CD4-positive, alpha-beta T cell (primary cell): Measurements from ENCODE around the gene TBC1D3B. TPM values are rescaled to one million over a fixed set of nuclear protein-coding genes. Genes with fewer than 3 reads are reported as not detected.
A peak's percentile ranks its signal among the peaks of the same experiment; 100 is the strongest.
"Not testable (repeated sequence)": the region's sequence is repeated elsewhere in the genome, so short reads cannot be mapped to it uniquely, and the experiment has no call there.

ENCODE experiments used
- ATAC-seq: fragments of 200-7000 bp; cut with Tn5 transposase; one replicate; pipeline ENCODE4 v1.10.0; 2022; ENCODE audit warnings: mild to moderate bottlenecking; ENCODE audit not compliant: poor library complexity
- CTCF ChIA-PET: fragments of 350-600 bp; sonication (Branson Sonifier 250); formaldehyde crosslinking; loops from one replicate; lab custom pipeline; 2021; ENCODE audit warnings: antibody characterized with exemption, inconsistent platforms; lab: Charles Lee
- POLR2A ChIA-PET: fragments of 350-600 bp; sonication (Branson Sonifier 250); formaldehyde crosslinking; loops from one replicate; lab custom pipeline; 2021; ENCODE audit warnings: antibody characterized with exemption, inconsistent platforms; lab: Charles Lee
- DNase-seq, 14 experiments: peaks; one replicate each; pipeline ENCODE4 v3.0.0-alpha.2; 2013 to 2020; ENCODE audit warnings: mixed read lengths in 2 of 14
- H3K27ac ChIP-seq, 2 donors: one replicate each; pipeline versions ENCODE4 v1.5.1 to v1.7.0; 2013; ENCODE audit warnings: low read length in 2 of 2, low read depth in 1 of 2, mild to moderate bottlenecking in 1 of 2
- H3K27me3 ChIP-seq, 2 experiments: 1 replicate in 1 of 2; 2 replicates in 1 of 2; pipeline versions ENCODE4 v1.6.1 to v1.7.0; 2013; ENCODE audit warnings: low read length in 2 of 2, control low read depth in 1 of 2, mild to moderate bottlenecking in 1 of 2, moderate library complexity in 1 of 2; ENCODE audit not compliant: insufficient read depth in 2 of 2, control insufficient read depth in 1 of 2
- H3K36me3 ChIP-seq: one replicate; pipeline ENCODE4 v1.6.1; 2013; ENCODE audit warnings: low read length, control low read depth; ENCODE audit not compliant: insufficient read depth
- H3K4me1 ChIP-seq: one replicate; pipeline ENCODE4 v1.6.1; 2013; ENCODE audit warnings: low read length, control low read depth; ENCODE audit not compliant: insufficient read depth
- H3K4me3 ChIP-seq: one replicate; pipeline ENCODE4 v1.5.1; 2013; ENCODE audit warnings: mild to moderate bottlenecking, low read length, moderate library complexity
- H3K9me3 ChIP-seq, 2 experiments: 1 replicate in 1 of 2; 2 replicates in 1 of 2; pipeline versions ENCODE4 v1.6.1 to v1.7.0; 2013; ENCODE audit warnings: low read length in 2 of 2, mild to moderate bottlenecking in 2 of 2, control low read depth in 1 of 2, moderate library complexity in 1 of 2; ENCODE audit not compliant: control insufficient read depth in 1 of 2, insufficient read depth in 1 of 2
- H3K27ac Mint-ChIP-seq: one replicate; pipeline ENCODE4 v1.8.0; 2020; ENCODE audit warnings: mixed read lengths
- H3K27me3 Mint-ChIP-seq: one replicate; pipeline ENCODE4 v1.8.0; 2021; ENCODE audit warnings: mixed read lengths
- H3K36me3 Mint-ChIP-seq: one replicate; pipeline ENCODE4 v1.8.0; 2021; ENCODE audit warnings: low read depth, mixed read lengths
- H3K4me1 Mint-ChIP-seq: one replicate; pipeline ENCODE4 v1.8.0; 2021; ENCODE audit warnings: low read depth, mixed read lengths
- H3K4me3 Mint-ChIP-seq: one replicate; pipeline ENCODE4 v1.8.0; 2020; ENCODE audit warnings: mild to moderate bottlenecking, mixed read lengths
- H3K9me3 Mint-ChIP-seq: one replicate; pipeline ENCODE4 v1.8.0; 2020; ENCODE audit warnings: mixed read lengths
- CTCF ChIP-seq: fragments of 200-600 bp; IDR thresholded peaks from one replicate; pipeline ENCODE4 v1.8.0; 2022; ENCODE audit warnings: antibody characterized with exemption, mild to moderate bottlenecking
- intact Hi-C, 2 experiments: fragments of 100-400 bp; cut with DNase I in 1 of 2; cut with micrococcal nuclease in 1 of 2; formaldehyde crosslinking; loops; one replicate each; pipeline versions ENCODE4 v1.15.1 to v1.9.0; 2023 to 2025; cut with DNase I, micrococcal nuclease
- total RNA-seq, 174 experiments: library from RNA in 2 of 174; stranded (reverse) in 2 of 174; gene quantifications; one replicate each; pipeline ENCODE4 v1.2.3 and lab custom pipeline; 2021 to 2026

The TBC1D3B gene
- total RNA-seq, 2 experiments from 2014 or later, result 1.5 to 1.6 TPM

GRCh38 chr17:36193216-36193775, 16.9 kb upstream of the TBC1D3B start:
- no peak for ATAC-seq
- no peak for TF ChIP-seq CTCF
- CTCF ChIA-PET, result no interaction called here
- H3K27ac Mint-ChIP-seq, result no peak overlapping the region
- Histone ChIP-seq H3K4me1 (no peaks in the 10 kb centered on the region), H3K4me3 (no peak overlapping the region), H3K27ac (no peak overlapping the region), H3K27me3 (peaks cover 3 to 15% of the 10 kb centered on the region in 2 experiments), H3K9me3 (no peaks in the 10 kb centered on the region), H3K36me3 (no peaks in the 10 kb centered on the region)
- H3K9me3 Mint-ChIP-seq, result no peaks in the 10 kb centered on the region
- H3K27me3 Mint-ChIP-seq, result peaks cover 9% of the 10 kb centered on the region
- H3K36me3 Mint-ChIP-seq, result no peaks in the 10 kb centered on the region
- no peak for DNase-seq
- intact Hi-C loops, result no loop called here
- POLR2A ChIA-PET, result no interaction called here
- no peaks in the 10 kb centered on the region for H3K4me1 Mint-ChIP-seq
- no peak overlapping the region for H3K4me3 Mint-ChIP-seq

GRCh38 chr17:36190549-36191330, 14.3 kb upstream of the TBC1D3B start:
- H3K4me1 ChIP-seq, H3K4me3 Mint-ChIP-seq, POLR2A ChIA-PET, H3K36me3 ChIP-seq, H3K27ac Mint-ChIP-seq, H3K27me3 Mint-ChIP-seq, H3K27ac ChIP-seq, DNase-seq, H3K4me1 Mint-ChIP-seq, H3K4me3 ChIP-seq, CTCF ChIA-PET, H3K9me3 ChIP-seq, intact Hi-C loops, H3K36me3 Mint-ChIP-seq, ATAC-seq, H3K9me3 Mint-ChIP-seq: not testable (repeated sequence)
- H3K27me3 ChIP-seq, result peaks cover 9 to 17% of the 10 kb centered on the region in 2 experiments

GRCh38 chr17:36189993-36190392, 13.6 kb upstream of the TBC1D3B start:
- intact Hi-C loops, H3K27ac ChIP-seq, H3K27ac Mint-ChIP-seq, H3K4me1 ChIP-seq, H3K27me3 Mint-ChIP-seq, POLR2A ChIA-PET, CTCF ChIA-PET, H3K4me3 Mint-ChIP-seq, H3K36me3 Mint-ChIP-seq, ATAC-seq, DNase-seq, H3K9me3 Mint-ChIP-seq, H3K9me3 ChIP-seq, H3K36me3 ChIP-seq, H3K4me1 Mint-ChIP-seq, H3K4me3 ChIP-seq: not testable (repeated sequence)
- H3K27me3 ChIP-seq, result peaks cover 11 to 15% of the 10 kb centered on the region in 2 experiments

- Histone ChIP-seq H3K36me3 (no peaks in the 10 kb centered on the region), H3K27ac (peak overlapping the region in 1 of 2 donors; percentile 12), H3K9me3 (no peaks in the 10 kb centered on the region), H3K4me1 (no peaks in the 10 kb centered on the region), H3K4me3 (no peak overlapping the region), H3K27me3 (peaks cover 14 to 17% of the 10 kb centered on the region in 2 experiments)
- intact Hi-C loops, result no loop called here
- Mint-ChIP-seq H3K4me1 (no peaks in the 10 kb centered on the region), H3K27ac (no peak overlapping the region), H3K27me3 (peaks cover 11% of the 10 kb centered on the region), H3K4me3 (no peak overlapping the region), H3K36me3 (no peaks in the 10 kb centered on the region), H3K9me3 (no peaks in the 10 kb centered on the region)
- peak in 5 of 14 experiments; percentile 22 to 78 (median 57) for DNase-seq
- ATAC-seq, result no peak
- ChIA-PET CTCF (no interaction called here), POLR2A (no interaction called here)
- no peak for TF ChIP-seq CTCF
These were observed 12.5 kb upstream of the TBC1D3B start for GRCh38 chr17:36188891-36189306.

- ATAC-seq, CTCF ChIA-PET, H3K9me3 ChIP-seq, POLR2A ChIA-PET, H3K4me3 ChIP-seq, intact Hi-C loops, H3K36me3 Mint-ChIP-seq, H3K36me3 ChIP-seq, H3K4me1 ChIP-seq, H3K27ac ChIP-seq, H3K27ac Mint-ChIP-seq, H3K9me3 Mint-ChIP-seq, H3K4me3 Mint-ChIP-seq, H3K4me1 Mint-ChIP-seq: not testable (repeated sequence)
- DNase-seq, result peak in 1 of 14 experiments; percentile 39
- peaks cover 21 to 25% of the 10 kb centered on the region in 2 experiments for H3K27me3 ChIP-seq
- peaks cover 11% of the 10 kb centered on the region for H3K27me3 Mint-ChIP-seq
These were observed 11.7 kb upstream of the TBC1D3B start for GRCh38 chr17:36187943-36188665.
